Activated T-helper 17 cell treated with anti-CD3 and anti-CD28 coated beads, Interleukin-2, amount 50 U/mL, for 72 hours (primary cell): ENCODE measurements around the gene CCDC57. TPM values are rescaled to one million over a fixed set of nuclear protein-coding genes. Genes with fewer than 3 reads are reported as not detected.

Experiments used
- ATAC-seq: fragments of 150-1000 bp; cut with Tn5 transposase; replicated peaks from 2 replicates; pipeline ENCODE4 v1.10.0; 2021; ENCODE audit warnings: mild to moderate bottlenecking, moderate library complexity
- H3K27ac Mint-ChIP-seq: one replicate; pipeline ENCODE4 v1.8.0; 2022; ENCODE audit warnings: mixed read lengths
- H3K27me3 Mint-ChIP-seq: one replicate; pipeline ENCODE4 v1.8.0; 2022; ENCODE audit warnings: mixed read lengths
- H3K36me3 Mint-ChIP-seq: one replicate; pipeline ENCODE4 v1.8.0; 2022; ENCODE audit warnings: low read depth, mild to moderate bottlenecking, mixed read lengths
- H3K4me1 Mint-ChIP-seq: one replicate; pipeline ENCODE4 v1.8.0; 2022; ENCODE audit warnings: mixed read lengths
- H3K4me3 Mint-ChIP-seq: one replicate; pipeline ENCODE4 v1.8.0; 2022; ENCODE audit warnings: mild to moderate bottlenecking, mixed read lengths
- H3K9me3 Mint-ChIP-seq: one replicate; pipeline ENCODE4 v1.8.0; 2022; ENCODE audit warnings: mixed read lengths
- total RNA-seq, 2 donors: library from RNA; stranded (reverse); gene quantifications; one replicate each; pipeline ENCODE4 v1.2.3, GENCODE V29; 2022

CCDC57 gene
- total RNA-seq, 2 donors from 2014 or later: 36.9 to 37.7 TPM

- no peak overlapping the region for H3K27ac Mint-ChIP-seq
- H3K27me3 Mint-ChIP-seq: no peaks in the 10 kb centered on the region
- H3K36me3 Mint-ChIP-seq: no peaks in the 10 kb centered on the region
- H3K4me3 Mint-ChIP-seq: no peak overlapping the region
- no peak for ATAC-seq
- H3K9me3 Mint-ChIP-seq: no peaks in the 10 kb centered on the region
- peaks cover 14% of the 10 kb centered on the region for H3K4me1 Mint-ChIP-seq
Observed at GRCh38 chr17:82121660-82122629, 90.7 kb downstream of the CCDC57 start.

GRCh38 chr17:82121246-82121645 lies 91.4 kb downstream of the CCDC57 start:
- Mint-ChIP-seq H3K4me1 (peaks cover 7% of the 10 kb centered on the region), H3K27me3 (no peaks in the 10 kb centered on the region), H3K36me3 (no peaks in the 10 kb centered on the region), H3K4me3 (no peak overlapping the region), H3K9me3 (no peaks in the 10 kb centered on the region), H3K27ac (no peak overlapping the region)
- ATAC-seq: no peak

GRCh38 chr17:82120148-82120547 lies 92.5 kb downstream of the CCDC57 start:
- no peaks in the 10 kb centered on the region for H3K36me3 Mint-ChIP-seq
- H3K27me3 Mint-ChIP-seq: no peaks in the 10 kb centered on the region
- H3K27ac Mint-ChIP-seq: no peak overlapping the region
- H3K9me3 Mint-ChIP-seq: no peaks in the 10 kb centered on the region
- no peak overlapping the region for H3K4me3 Mint-ChIP-seq
- no peaks in the 10 kb centered on the region for H3K4me1 Mint-ChIP-seq
- peak; percentile 44 for ATAC-seq

- Mint-ChIP-seq H3K9me3 (no peaks in the 10 kb centered on the region), H3K4me3 (no peak overlapping the region), H3K36me3 (no peaks in the 10 kb centered on the region), H3K27me3 (no peaks in the 10 kb centered on the region), H3K27ac (no peak overlapping the region), H3K4me1 (no peaks in the 10 kb centered on the region)
- no peak for ATAC-seq
Observed at GRCh38 chr17:82118815-82119380, 93.7 kb downstream of the CCDC57 start.

- no peak for ATAC-seq
- Mint-ChIP-seq H3K36me3 (no peaks in the 10 kb centered on the region), H3K27me3 (no peaks in the 10 kb centered on the region), H3K4me3 (no peak overlapping the region), H3K9me3 (no peaks in the 10 kb centered on the region), H3K4me1 (no peaks in the 10 kb centered on the region), H3K27ac (peak overlapping the region; percentile 22)
Observed at GRCh38 chr17:82118168-82118814, 94.4 kb downstream of the CCDC57 start.

GRCh38 chr17:82117139-82118090 lies 95.2 kb downstream of the CCDC57 start:
- ATAC-seq: no peak

GRCh38 chr17:82116246-82116645 lies 96.4 kb downstream of the CCDC57 start:
- no peaks in the 10 kb centered on the region for H3K27me3 Mint-ChIP-seq
- ATAC-seq: no peak
- H3K9me3 Mint-ChIP-seq: no peaks in the 10 kb centered on the region
- no peak overlapping the region for H3K4me3 Mint-ChIP-seq
- H3K4me1 Mint-ChIP-seq: no peaks in the 10 kb centered on the region
- no peaks in the 10 kb centered on the region for H3K36me3 Mint-ChIP-seq
- H3K27ac Mint-ChIP-seq: peak overlapping the region; percentile 38

More at GRCh38 chr17:82117139-82118090, 95.2 kb downstream of the CCDC57 start:
- Mint-ChIP-seq H3K27me3 (no peaks in the 10 kb centered on the region), H3K4me3 (no peak overlapping the region), H3K36me3 (no peaks in the 10 kb centered on the region), H3K9me3 (no peaks in the 10 kb centered on the region), H3K27ac (peak overlapping the region; percentile 22), H3K4me1 (no peaks in the 10 kb centered on the region)

- ATAC-seq: no peak
- Mint-ChIP-seq H3K4me1 (no peaks in the 10 kb centered on the region), H3K27ac (no peak overlapping the region), H3K36me3 (no peaks in the 10 kb centered on the region), H3K27me3 (no peaks in the 10 kb centered on the region), H3K9me3 (no peaks in the 10 kb centered on the region), H3K4me3 (no peak overlapping the region)
Observed at GRCh38 chr17:82114872-82115271, 97.8 kb downstream of the CCDC57 start.

GRCh38 chr17:82114447-82114846 lies 98.2 kb downstream of the CCDC57 start:
- no peak for ATAC-seq
- no peaks in the 10 kb centered on the region for H3K27me3 Mint-ChIP-seq
- no peaks in the 10 kb centered on the region for H3K9me3 Mint-ChIP-seq
- no peaks in the 10 kb centered on the region for H3K4me1 Mint-ChIP-seq
- H3K27ac Mint-ChIP-seq: no peak overlapping the region
- H3K4me3 Mint-ChIP-seq: no peak overlapping the region
- H3K36me3 Mint-ChIP-seq: no peaks in the 10 kb centered on the region

GRCh38 chr17:82113941-82114340 lies 98.7 kb downstream of the CCDC57 start:
- no peaks in the 10 kb centered on the region for H3K36me3 Mint-ChIP-seq
- H3K9me3 Mint-ChIP-seq: no peaks in the 10 kb centered on the region
- H3K4me3 Mint-ChIP-seq: no peak overlapping the region
- no peak overlapping the region for H3K27ac Mint-ChIP-seq
- no peak for ATAC-seq
- H3K27me3 Mint-ChIP-seq: no peaks in the 10 kb centered on the region
- no peaks in the 10 kb centered on the region for H3K4me1 Mint-ChIP-seq

GRCh38 chr17:82113422-82113821 lies 99.2 kb downstream of the CCDC57 start:
- H3K4me3 Mint-ChIP-seq: no peak overlapping the region
- ATAC-seq: no peak
- no peaks in the 10 kb centered on the region for H3K9me3 Mint-ChIP-seq
- H3K27me3 Mint-ChIP-seq: no peaks in the 10 kb centered on the region
- no peaks in the 10 kb centered on the region for H3K36me3 Mint-ChIP-seq
- H3K4me1 Mint-ChIP-seq: no peaks in the 10 kb centered on the region
- no peak overlapping the region for H3K27ac Mint-ChIP-seq

GRCh38 chr17:82112914-82113311 lies 99.7 kb downstream of the CCDC57 start:
- Mint-ChIP-seq H3K27me3 (no peaks in the 10 kb centered on the region), H3K36me3 (no peaks in the 10 kb centered on the region), H3K4me3 (no peak overlapping the region), H3K27ac (no peak overlapping the region), H3K4me1 (no peaks in the 10 kb centered on the region), H3K9me3 (no peaks in the 10 kb centered on the region)
- ATAC-seq: no peak

- no peaks in the 10 kb centered on the region for H3K9me3 Mint-ChIP-seq
- no peak for ATAC-seq
- no peaks in the 10 kb centered on the region for H3K27me3 Mint-ChIP-seq
- H3K27ac Mint-ChIP-seq: no peak overlapping the region
- no peaks in the 10 kb centered on the region for H3K4me1 Mint-ChIP-seq
- no peaks in the 10 kb centered on the region for H3K36me3 Mint-ChIP-seq
- no peak overlapping the region for H3K4me3 Mint-ChIP-seq
Observed at GRCh38 chr17:82112181-82112913, 100.3 kb downstream of the CCDC57 start.
